Skeletal muscle tissue (tissue), 4 donors: Measurements from ENCODE around the gene TRPM4. TPM values are rescaled to one million over a fixed set of nuclear protein-coding genes. Genes with fewer than 3 reads are reported as not detected.
A peak's percentile ranks its signal among the peaks of the same experiment; 100 is the strongest.

ENCODE experiments used
- H3K27ac ChIP-seq: one replicate; pipeline ENCODE4 v1.7.0; 2013; ENCODE audit warnings: mild to moderate bottlenecking, low read depth, low read length, inconsistent platforms
- H3K27me3 ChIP-seq, 3 donors: one replicate each; pipeline ENCODE4 v1.7.0; 2013; ENCODE audit warnings: low read length in 3 of 3; ENCODE audit not compliant: control insufficient read depth in 3 of 3, insufficient read depth in 3 of 3
- H3K36me3 ChIP-seq, 3 donors: one replicate each; pipeline ENCODE4 v1.7.0; 2013; ENCODE audit warnings: low read length in 3 of 3; ENCODE audit not compliant: control insufficient read depth in 3 of 3, insufficient read depth in 3 of 3
- H3K4me1 ChIP-seq, 3 donors: one replicate each; pipeline ENCODE4 v1.7.0; 2013; ENCODE audit warnings: low read length in 3 of 3, mild to moderate bottlenecking in 3 of 3; ENCODE audit not compliant: control insufficient read depth in 3 of 3, insufficient read depth in 3 of 3
- H3K4me3 ChIP-seq, 3 donors: one replicate each; pipeline ENCODE4 v1.7.0; 2013; ENCODE audit warnings: low read length in 3 of 3
- H3K9ac ChIP-seq, 3 donors: one replicate each; pipeline ENCODE4 v1.7.0; 2013; ENCODE audit warnings: low read length in 3 of 3, mild to moderate bottlenecking in 3 of 3, moderate library complexity in 2 of 3, low read depth in 1 of 3
- H3K9me3 ChIP-seq, 3 donors: one replicate each; pipeline ENCODE4 v1.7.0; 2013; ENCODE audit warnings: low read length in 3 of 3; ENCODE audit not compliant: control insufficient read depth in 3 of 3
- total RNA-seq: library from RNA; depleted of rRNA; stranded (reverse); fragments of >200 nt; gene quantifications from one replicate; pipeline ENCODE4 v1.2.3, GENCODE V29; 2014
- donor health status: Osteomylitis.

Gene TRPM4
- total RNA-seq, 1 donor from 2014 or later, result 5.2 TPM

- Histone ChIP-seq H3K9me3 (no peaks in the 10 kb centered on the region), H3K9ac (peak overlapping the region; percentile 83 to 92 (median 90)), H3K27ac (peak overlapping the region; percentile 83), H3K27me3 (no peaks in the 10 kb centered on the region), H3K36me3 (peaks cover 0 to 9% (median 0%) of the 10 kb centered on the region in 3 donors), H3K4me3 (peak overlapping the region; percentile 91 to 94 (median 92)), H3K4me1 (peaks cover 34 to 66% (median 52%) of the 10 kb centered on the region in 3 donors)
Observed at GRCh38 chr19:49150106-49150943, 7.3 kb upstream of the TRPM4 start.

GRCh38 chr19:49150944-49151243 lies 6.7 kb upstream of the TRPM4 start:
- H3K27me3 ChIP-seq, result no peaks in the 10 kb centered on the region
- peaks cover 0 to 9% (median 0%) of the 10 kb centered on the region in 3 donors for H3K36me3 ChIP-seq
- H3K4me3 ChIP-seq, result peak overlapping the region; percentile 91 to 94 (median 92)
- H3K9ac ChIP-seq, result peak overlapping the region; percentile 83 to 92 (median 90)
- H3K4me1 ChIP-seq, result peaks cover 32 to 61% (median 50%) of the 10 kb centered on the region in 3 donors
- H3K9me3 ChIP-seq, result no peaks in the 10 kb centered on the region
- peak overlapping the region; percentile 83 for H3K27ac ChIP-seq

GRCh38 chr19:49151267-49152118 lies 6.1 kb upstream of the TRPM4 start:
- Histone ChIP-seq H3K36me3 (peaks cover 0 to 9% (median 0%) of the 10 kb centered on the region in 3 donors), H3K4me1 (peaks cover 27 to 61% (median 49%) of the 10 kb centered on the region in 3 donors), H3K27me3 (no peaks in the 10 kb centered on the region), H3K4me3 (peak overlapping the region; percentile 91 to 94 (median 92)), H3K27ac (peak overlapping the region; percentile 83), H3K9ac (peak overlapping the region; percentile 51 to 92 (median 90)), H3K9me3 (no peaks in the 10 kb centered on the region)

GRCh38 chr19:49152119-49152550 lies 5.5 kb upstream of the TRPM4 start:
- Histone ChIP-seq H3K9me3 (no peaks in the 10 kb centered on the region), H3K27ac (peak overlapping the region; percentile 99), H3K9ac (peak overlapping the region in 2 of 3 donors; percentile 50 to 100), H3K27me3 (no peaks in the 10 kb centered on the region), H3K4me3 (peak overlapping the region; percentile 84 to 94 (median 92)), H3K4me1 (peaks cover 27 to 61% (median 50%) of the 10 kb centered on the region in 3 donors), H3K36me3 (peaks cover 0 to 9% (median 0%) of the 10 kb centered on the region in 3 donors)

- Histone ChIP-seq H3K9me3 (no peaks in the 10 kb centered on the region), H3K4me1 (peaks cover 31 to 69% (median 55%) of the 10 kb centered on the region in 3 donors), H3K9ac (peak overlapping the region; percentile 95 to 100 (median 98)), H3K36me3 (peaks cover 0 to 9% (median 0%) of the 10 kb centered on the region in 3 donors), H3K27me3 (no peaks in the 10 kb centered on the region), H3K4me3 (peak overlapping the region; percentile 84 to 97 (median 88)), H3K27ac (peak overlapping the region; percentile 99)
Observed at GRCh38 chr19:49153167-49153809, 4.3 kb upstream of the TRPM4 start.

- Histone ChIP-seq H3K4me3 (peak overlapping the region; percentile 84 to 97 (median 88)), H3K4me1 (peaks cover 31 to 65% (median 52%) of the 10 kb centered on the region in 3 donors), H3K36me3 (peaks cover 0 to 9% (median 0%) of the 10 kb centered on the region in 3 donors), H3K9ac (peak overlapping the region; percentile 95 to 100 (median 98)), H3K27ac (peak overlapping the region; percentile 99), H3K27me3 (no peaks in the 10 kb centered on the region), H3K9me3 (no peaks in the 10 kb centered on the region)
Observed at GRCh38 chr19:49154279-49154678, 3.3 kb upstream of the TRPM4 start.

GRCh38 chr19:49155005-49155819 lies 2.4 kb upstream of the TRPM4 start, which contains the start of gene HRC:
HRC (minus strand) TSS chr19:49155396; CDS start chr19:49155237, 159 bp downstream.
- Histone ChIP-seq H3K4me3 (peak within 1 kb of the TSS; percentile 84 to 97 (median 88)), H3K27ac (peak within 1 kb of the TSS; percentile 99), H3K9me3 (no peaks in the 10 kb centered on the region), H3K9ac (peak within 1 kb of the TSS; percentile 95 to 100 (median 98)), H3K36me3 (peaks cover 0 to 9% (median 0%) of the 10 kb centered on the region in 3 donors), H3K4me1 (peaks cover 23 to 60% (median 51%) of the 10 kb centered on the region in 3 donors), H3K27me3 (no peaks in the 10 kb centered on the region)

GRCh38 chr19:49155820-49156346 lies 1.7 kb upstream of the TRPM4 start:
- peak overlapping the region; percentile 95 to 100 (median 98) for H3K9ac ChIP-seq
- H3K4me1 ChIP-seq, result peaks cover 23 to 61% (median 54%) of the 10 kb centered on the region in 3 donors

More at GRCh38 chr19:49155820-49156346, 1.7 kb upstream of the TRPM4 start:
- Histone ChIP-seq H3K27me3 (no peaks in the 10 kb centered on the region), H3K36me3 (peaks cover 0 to 9% (median 0%) of the 10 kb centered on the region in 3 donors), H3K27ac (peak overlapping the region; percentile 99), H3K9me3 (no peaks in the 10 kb centered on the region), H3K4me3 (peak overlapping the region; percentile 84 to 97 (median 88))
